IPS-18c (cell line): Measurements from ENCODE around the gene MRI1.
A peak's percentile ranks its signal among the peaks of the same experiment; 100 is the strongest.
"Not testable (repeated sequence)": the region's sequence is repeated elsewhere in the genome, so short reads cannot be mapped to it uniquely, and the experiment has no call there.

Source experiments
- H3K4me3 ChIP-seq: 2 replicates; pipeline ENCODE4 v1.7.0; 2013; ENCODE audit warnings: low read depth, mild to moderate bottlenecking, low read length, moderate library complexity; ENCODE audit not compliant: insufficient read depth
- H3K9me3 ChIP-seq: one replicate; pipeline ENCODE4 v1.6.1; 2013; ENCODE audit warnings: mild to moderate bottlenecking, low read length, moderate library complexity; ENCODE audit not compliant: control insufficient read depth, insufficient read depth

MRI1 gene

GRCh38 chr19:13781547-13781946 is 17.2 kb downstream of the MRI1 start:
- Histone ChIP-seq H3K4me3 (no peak overlapping the region), H3K9me3 (peaks cover 6% of the 10 kb centered on the region)

DNA sequence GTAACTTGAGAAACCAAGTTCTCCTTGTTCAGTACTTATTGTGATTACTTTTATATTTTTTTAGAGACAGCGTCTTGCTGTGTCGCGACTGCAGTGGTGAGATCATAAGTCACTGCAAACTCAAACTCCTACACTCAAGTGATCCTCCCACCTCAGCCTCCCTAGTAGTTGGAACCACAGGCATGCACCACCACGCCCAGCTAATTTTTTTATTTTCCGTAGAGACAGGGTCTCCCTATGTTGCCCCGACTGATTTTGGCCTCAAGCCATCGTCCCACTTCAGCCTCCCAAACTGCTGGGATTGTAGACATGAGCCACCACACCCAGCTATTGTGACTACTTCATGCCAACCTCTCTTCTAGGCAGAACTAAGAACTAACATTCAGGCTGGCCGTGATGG is 18.2 kb downstream of the MRI1 start:
- peaks cover 4% of the 10 kb centered on the region for H3K9me3 ChIP-seq
- no peak overlapping the region for H3K4me3 ChIP-seq

DNA sequence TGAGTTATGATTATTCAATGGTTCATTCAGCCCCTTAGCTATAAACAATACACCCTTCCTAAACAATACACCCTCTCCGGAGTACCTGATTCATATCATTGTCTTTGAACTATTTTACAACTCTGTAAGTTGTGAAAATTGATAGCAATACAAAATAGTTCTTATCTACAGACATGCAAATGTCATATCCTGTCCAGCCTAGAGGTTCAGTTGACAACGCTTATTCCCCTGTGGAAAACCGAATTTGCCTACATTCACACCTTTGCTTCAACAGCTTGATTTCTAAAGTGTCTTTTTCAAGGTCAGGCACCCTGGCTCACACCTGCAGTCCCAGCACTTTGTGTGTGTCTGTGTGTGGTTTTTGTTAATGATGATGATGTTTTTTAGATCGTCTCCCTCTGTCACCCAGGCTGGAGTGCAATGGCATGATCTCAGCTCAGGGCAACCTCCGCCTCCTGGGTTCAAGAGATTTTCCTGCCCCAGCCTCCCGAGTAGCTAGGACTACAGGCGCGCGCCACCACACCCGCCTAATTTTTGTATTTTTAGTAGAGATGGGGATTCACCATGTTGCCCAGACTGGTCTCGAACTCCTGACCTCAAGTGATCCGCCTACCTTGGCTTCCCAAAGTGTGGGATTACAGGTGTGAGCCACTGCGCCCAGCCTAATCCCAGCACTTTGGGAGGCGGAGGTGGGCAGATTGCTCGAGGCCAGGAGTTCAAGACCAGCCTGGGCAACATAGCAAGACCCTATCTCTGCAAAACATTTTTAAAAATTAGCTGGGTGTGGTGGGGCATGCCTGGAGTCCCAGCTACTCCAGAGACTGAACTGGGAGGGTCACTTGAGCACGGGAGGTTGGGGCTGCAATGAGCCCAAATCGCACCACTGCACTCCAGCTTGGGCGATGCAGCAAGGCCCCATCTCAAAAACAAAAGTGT is 19.5 kb downstream of the MRI1 start:
- H3K9me3 ChIP-seq: peaks cover 2% of the 10 kb centered on the region
- H3K4me3 ChIP-seq: no peak overlapping the region

DNA sequence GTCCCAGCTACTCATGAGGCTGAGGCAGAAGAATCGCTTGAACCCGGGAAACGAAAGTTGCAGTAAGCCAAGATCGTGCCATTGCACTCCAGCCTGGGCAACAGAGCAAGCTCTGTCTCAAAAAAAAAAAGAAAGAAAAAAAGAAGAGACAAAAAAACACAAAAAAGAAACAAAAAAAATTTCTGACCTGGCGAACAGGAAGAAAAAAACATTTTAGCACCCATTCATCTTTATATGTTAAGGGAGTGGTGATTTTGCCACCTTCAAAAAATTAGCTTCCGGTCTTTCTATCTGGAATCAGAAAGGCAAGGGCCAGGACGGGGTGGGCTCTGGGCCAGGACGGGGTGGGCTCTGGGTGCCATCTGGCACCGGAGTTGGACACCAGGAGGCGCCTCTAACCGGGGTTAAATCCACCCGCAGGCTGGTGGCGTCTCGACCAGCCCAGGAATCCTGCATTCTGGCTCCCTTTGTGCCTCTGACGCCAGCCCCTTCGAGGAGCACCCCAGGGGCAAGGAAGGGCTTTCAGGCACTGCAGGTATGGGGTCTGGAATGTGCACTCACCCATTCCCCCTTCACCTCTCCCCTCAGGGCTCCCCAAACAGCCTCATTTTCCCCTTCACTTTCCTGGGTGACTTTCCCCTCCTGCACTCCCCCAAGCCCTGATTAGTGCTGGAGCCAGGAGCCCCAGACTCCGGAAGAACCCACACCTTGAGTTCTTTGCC is 20.6 kb downstream of the MRI1 start:
- no peak overlapping the region for H3K4me3 ChIP-seq
- peaks cover 2% of the 10 kb centered on the region for H3K9me3 ChIP-seq

DNA sequence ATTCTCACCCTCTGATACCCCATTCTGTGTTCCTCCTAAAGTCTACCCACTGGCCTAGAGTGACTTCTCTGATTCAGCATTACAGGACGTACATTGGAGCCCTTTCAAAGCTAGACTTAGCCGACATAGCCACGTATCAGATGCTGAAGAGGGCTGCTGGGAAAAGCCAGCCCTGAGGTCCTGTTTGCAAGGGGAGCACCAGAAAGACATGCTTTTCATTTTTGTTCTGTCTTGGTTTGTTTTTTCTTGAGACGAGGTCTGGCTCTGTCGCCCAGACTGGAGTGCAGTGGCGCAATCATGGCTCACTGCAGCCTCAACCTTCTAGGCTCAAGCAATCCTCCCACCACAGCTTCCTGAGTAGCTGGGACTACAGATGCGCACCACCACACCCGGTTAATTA is 24.7 kb downstream of the MRI1 start:
- Histone ChIP-seq H3K4me3 (no peak overlapping the region), H3K9me3 (peaks cover 2% of the 10 kb centered on the region)

DNA sequence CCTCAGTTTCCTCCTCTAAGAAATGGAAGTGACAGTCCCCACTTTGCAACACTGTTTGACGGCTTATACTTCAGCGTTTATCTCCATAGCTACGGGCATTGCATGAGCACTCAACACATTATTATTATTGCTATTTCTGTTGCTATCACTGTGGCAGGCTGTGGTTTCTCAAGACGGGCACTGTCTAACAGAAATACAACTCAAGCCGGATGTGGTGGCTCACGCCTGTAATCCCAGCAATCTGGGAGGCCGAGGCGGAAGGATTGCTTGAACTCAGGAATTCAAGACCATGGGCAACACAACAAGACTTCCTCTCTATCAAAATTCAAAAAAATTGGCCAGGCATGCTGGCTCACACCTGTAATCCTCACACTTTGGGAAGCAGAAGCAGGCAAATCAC is 26.0 kb downstream of the MRI1 start:
- Histone ChIP-seq H3K9me3 (no peaks in the 10 kb centered on the region), H3K4me3 (no peak overlapping the region)

GRCh38 chr19:13793317-13793716 is 29.0 kb downstream of the MRI1 start:
- not testable (repeated sequence) for H3K4me3 ChIP-seq, H3K9me3 ChIP-seq

DNA sequence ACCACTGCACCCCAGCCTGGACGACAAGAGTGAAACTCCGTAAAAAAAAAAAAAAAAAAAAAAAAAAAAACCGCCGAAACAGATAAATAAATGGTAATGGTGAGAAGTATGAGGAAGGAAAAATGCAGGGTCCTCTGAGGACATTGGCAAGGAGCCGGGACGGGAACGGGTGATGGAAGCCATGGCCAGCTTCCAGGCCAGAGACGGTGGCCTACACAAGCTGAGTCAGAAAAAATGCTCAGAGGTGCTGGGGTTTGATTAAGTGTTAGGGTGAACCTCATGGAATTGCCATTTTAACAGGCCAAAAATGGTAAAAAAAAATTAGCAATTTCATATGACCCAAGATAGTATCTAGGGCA is 30.1 kb downstream of the MRI1 start:
- peak overlapping the region; percentile 45; the same call in 1 of the 2 replicates for H3K4me3 ChIP-seq

GRCh38 chr19:13794757-13795589 is 30.7 kb downstream of the MRI1 start, which contains the start of gene ZSWIM4:
TSS of gene ZSWIM4 (plus strand) at chr19:13795443. CDS start at chr19:13795649, 206 bp downstream.
- no peaks in the 10 kb centered on the region for H3K9me3 ChIP-seq
- peak within 1 kb of the TSS; percentile 69 for H3K4me3 ChIP-seq

More for the DNA sequence above, 30.1 kb downstream of the MRI1 start:
- no peaks in the 10 kb centered on the region for H3K9me3 ChIP-seq

- Histone ChIP-seq H3K9me3 (no peaks in the 10 kb centered on the region), H3K4me3 (peak overlapping the region; percentile 69)
Measured at GRCh38 chr19:13795595-13796300, 31.4 kb downstream of the MRI1 start.

GRCh38 chr19:13796301-13797057 is 32.2 kb downstream of the MRI1 start:
- no peaks in the 10 kb centered on the region for H3K9me3 ChIP-seq
- H3K4me3 ChIP-seq: peak overlapping the region; percentile 69

GRCh38 chr19:13797058-13797440 is 32.7 kb downstream of the MRI1 start:
- Histone ChIP-seq H3K4me3 (no peak overlapping the region), H3K9me3 (no peaks in the 10 kb centered on the region)

DNA sequence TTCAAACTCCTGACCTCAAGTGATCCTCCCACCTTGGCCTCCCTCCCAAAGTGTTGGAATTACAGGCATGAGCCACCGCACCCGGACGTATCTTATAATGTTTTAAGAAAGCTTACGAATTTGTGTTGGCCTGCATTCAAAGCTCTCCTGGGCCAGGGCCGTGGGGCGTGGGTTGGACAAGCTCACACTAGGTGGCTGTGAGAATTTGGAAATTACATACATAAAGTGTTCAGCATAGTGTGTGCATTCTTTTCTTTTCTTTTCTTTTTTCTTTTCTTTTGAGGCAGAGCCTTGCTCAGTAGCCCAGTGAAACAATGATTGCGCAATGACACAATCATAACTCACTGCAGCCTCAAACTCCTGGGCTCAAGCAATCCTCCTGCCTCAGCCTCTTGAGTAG is 33.5 kb downstream of the MRI1 start:
- Histone ChIP-seq H3K4me3 (no peak overlapping the region), H3K9me3 (no peaks in the 10 kb centered on the region)

- H3K9me3 ChIP-seq: no peaks in the 10 kb centered on the region
- H3K4me3 ChIP-seq: no peak overlapping the region
Measured at GRCh38 chr19:13799669-13800068, 35.3 kb downstream of the MRI1 start.

DNA sequence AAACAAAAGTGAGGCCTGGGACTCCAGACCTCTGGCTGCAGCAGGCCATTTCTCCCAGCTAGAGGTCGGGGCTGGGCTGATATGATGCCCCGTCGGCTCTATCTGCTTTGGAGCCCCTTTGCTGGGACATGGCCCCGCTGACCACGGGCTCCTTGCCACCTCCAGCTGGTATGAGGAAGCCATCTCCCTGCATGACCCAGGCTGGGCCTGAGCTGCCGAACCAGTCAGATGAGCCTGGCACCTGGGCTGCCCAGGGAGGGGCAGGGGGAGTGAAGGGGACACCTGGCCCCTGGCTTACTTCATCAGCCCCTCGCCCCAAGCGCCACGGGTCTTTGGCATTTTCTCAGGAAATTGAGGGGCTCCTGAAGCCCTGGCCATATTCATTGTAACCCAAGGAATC is 38.7 kb downstream of the MRI1 start:
- Histone ChIP-seq H3K9me3 (no peaks in the 10 kb centered on the region), H3K4me3 (no peak overlapping the region)
